ENCODE measurements around the gene RASGRF2.

The RASGRF2 gene

GRCh38 chr5:81137833-81138232 is 177.7 kb downstream of the RASGRF2 start:
- Histone ChIP-seq H3K4me1 (peaks cover 19% of the 10 kb centered on the region), H3K27me3 (no peaks in the 10 kb centered on the region), H3K4me3 (ENCODE audit: low read depth, low read length) (no peak overlapping the region), H3K36me3 (no peaks in the 10 kb centered on the region), H3K9me3 (no peaks in the 10 kb centered on the region)
- TF ChIP-seq, protein P1, sequence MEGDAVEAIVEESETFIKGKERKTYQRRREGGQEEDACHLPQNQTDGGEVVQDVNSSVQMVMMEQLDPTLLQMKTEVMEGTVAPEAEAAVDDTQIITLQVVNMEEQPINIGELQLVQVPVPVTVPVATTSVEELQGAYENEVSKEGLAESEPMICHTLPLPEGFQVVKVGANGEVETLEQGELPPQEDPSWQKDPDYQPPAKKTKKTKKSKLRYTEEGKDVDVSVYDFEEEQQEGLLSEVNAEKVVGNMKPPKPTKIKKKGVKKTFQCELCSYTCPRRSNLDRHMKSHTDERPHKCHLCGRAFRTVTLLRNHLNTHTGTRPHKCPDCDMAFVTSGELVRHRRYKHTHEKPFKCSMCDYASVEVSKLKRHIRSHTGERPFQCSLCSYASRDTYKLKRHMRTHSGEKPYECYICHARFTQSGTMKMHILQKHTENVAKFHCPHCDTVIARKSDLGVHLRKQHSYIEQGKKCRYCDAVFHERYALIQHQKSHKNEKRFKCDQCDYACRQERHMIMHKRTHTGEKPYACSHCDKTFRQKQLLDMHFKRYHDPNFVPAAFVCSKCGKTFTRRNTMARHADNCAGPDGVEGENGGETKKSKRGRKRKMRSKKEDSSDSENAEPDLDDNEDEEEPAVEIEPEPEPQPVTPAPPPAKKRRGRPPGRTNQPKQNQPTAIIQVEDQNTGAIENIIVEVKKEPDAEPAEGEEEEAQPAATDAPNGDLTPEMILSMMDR (IDR thresholded peaks at IDR 0.05; ENCODE audit: low read depth, low read length): no peak
- no peak for DNase-seq

DNA sequence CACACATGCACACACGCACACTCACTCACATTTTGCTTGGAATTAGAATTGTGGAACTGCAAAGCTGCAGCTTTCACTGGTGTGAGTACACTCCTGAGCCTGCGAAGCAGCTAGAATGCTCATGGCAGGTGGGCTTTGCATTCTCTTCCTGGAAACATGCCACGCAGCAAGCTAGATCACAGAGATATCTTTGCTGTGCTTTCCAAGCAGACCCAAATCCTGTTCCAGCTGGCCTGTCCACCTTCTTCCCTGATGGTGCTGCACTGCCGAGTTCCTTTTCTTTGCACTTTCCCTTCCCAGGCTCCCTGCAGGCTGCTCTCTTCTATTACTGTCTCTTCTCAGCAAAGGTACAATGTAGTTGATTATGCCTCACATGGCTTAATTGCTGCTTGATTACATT is 180.3 kb downstream of the RASGRF2 start:
- peaks cover 19% of the 10 kb centered on the region for H3K4me1 ChIP-seq
- H3K36me3 ChIP-seq: no peaks in the 10 kb centered on the region
- DNase-seq: peak; percentile 58
- no peaks in the 10 kb centered on the region for H3K9me3 ChIP-seq
- H3K4me3 ChIP-seq (ENCODE audit: low read depth, low read length): no peak overlapping the region
- TF ChIP-seq, protein P1 (IDR thresholded peaks at IDR 0.05; ENCODE audit: low read depth, low read length): no peak
- no peaks in the 10 kb centered on the region for H3K27me3 ChIP-seq

GRCh38 chr5:81140943-81141342 is 180.8 kb downstream of the RASGRF2 start:
- Histone ChIP-seq H3K4me1 (peaks cover 19% of the 10 kb centered on the region), H3K9me3 (no peaks in the 10 kb centered on the region), H3K36me3 (no peaks in the 10 kb centered on the region), H3K27me3 (no peaks in the 10 kb centered on the region), H3K4me3 (ENCODE audit: low read depth, low read length) (no peak overlapping the region)
- DNase-seq: peak; percentile 46
- TF ChIP-seq, protein P1 (IDR thresholded peaks at IDR 0.05; ENCODE audit: low read depth, low read length): no peak

GRCh38 chr5:81142108-81142507 is 181.9 kb downstream of the RASGRF2 start:
- Histone ChIP-seq H3K4me3 (ENCODE audit: low read depth, low read length) (no peak overlapping the region), H3K27me3 (no peaks in the 10 kb centered on the region)
- TF ChIP-seq, protein P1 (IDR thresholded peaks at IDR 0.05; ENCODE audit: low read depth, low read length): no peak

DNA sequence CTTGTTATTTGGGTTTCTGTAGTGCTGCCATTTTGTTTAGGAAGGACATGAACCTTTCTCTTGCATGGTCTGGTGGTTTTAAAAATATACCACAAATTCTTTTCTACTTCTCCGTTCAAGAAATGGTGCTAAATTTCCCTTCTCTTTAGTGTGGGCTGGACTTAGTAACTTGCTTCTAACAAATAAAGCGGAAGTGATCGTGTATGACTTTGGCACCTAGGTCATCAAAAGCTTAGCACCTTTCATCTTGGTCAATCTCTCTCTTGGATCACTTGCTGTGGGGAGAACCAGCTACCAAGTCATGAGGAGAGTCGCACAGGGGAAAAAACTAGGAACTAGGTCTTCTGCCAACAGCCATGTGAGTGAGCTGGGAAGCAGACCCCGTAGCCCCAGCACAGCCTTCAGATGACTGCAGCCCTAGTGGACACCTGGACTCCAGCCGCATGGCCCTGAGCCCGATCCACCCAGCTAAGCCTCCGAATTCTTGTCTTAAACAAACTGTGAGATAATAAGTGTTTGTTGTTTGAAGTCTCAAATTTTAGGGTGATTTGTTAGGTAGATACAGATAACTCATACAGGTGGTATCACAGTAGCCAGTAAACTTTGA is 185.3 kb downstream of the RASGRF2 start:
- Histone ChIP-seq H3K9me3 (no peaks in the 10 kb centered on the region), H3K36me3 (no peaks in the 10 kb centered on the region), H3K4me1 (peaks cover 22% of the 10 kb centered on the region), H3K4me3 (ENCODE audit: low read depth, low read length) (no peak overlapping the region), H3K27me3 (no peaks in the 10 kb centered on the region)
- DNase-seq: no peak
- TF ChIP-seq, protein P1 (IDR thresholded peaks at IDR 0.05; ENCODE audit: low read depth, low read length): no peak

More at GRCh38 chr5:81142108-81142507, 181.9 kb downstream of the RASGRF2 start:
- Histone ChIP-seq H3K4me1 (peaks cover 19% of the 10 kb centered on the region), H3K36me3 (no peaks in the 10 kb centered on the region), H3K9me3 (no peaks in the 10 kb centered on the region)
- no peak for DNase-seq

- peaks cover 16% of the 10 kb centered on the region for H3K4me1 ChIP-seq
- TF ChIP-seq, protein P1 (IDR thresholded peaks at IDR 0.05; ENCODE audit: low read depth, low read length): no peak
- no peak overlapping the region for H3K4me3 ChIP-seq (ENCODE audit: low read depth, low read length)
- no peaks in the 10 kb centered on the region for H3K36me3 ChIP-seq
- H3K27me3 ChIP-seq: no peaks in the 10 kb centered on the region
- H3K9me3 ChIP-seq: no peaks in the 10 kb centered on the region
- no peak for DNase-seq
Measured at GRCh38 chr5:81146031-81146430, 185.9 kb downstream of the RASGRF2 start.
